T-cell (primary cell): ENCODE results near the gene UQCR11. TPM values are rescaled to one million over a fixed set of nuclear protein-coding genes. Genes with fewer than 3 reads are reported as not detected.

ENCODE experiments used
- ATAC-seq, 4 experiments: fragments of 200-7000 bp in 3 of 4; fragments of 150-1000 bp in 1 of 4; cut with Tn5 transposase; replicated peaks in 1 of 4; 1 replicate in 3 of 4; 2 replicates in 1 of 4; pipeline ENCODE4 v1.10.0; 2021; ENCODE audit warnings: moderate library complexity in 3 of 4, mild to moderate bottlenecking in 2 of 4, moderate number of reproducible peaks in 1 of 4
- CTCF ChIA-PET, 2 donors: fragments of 300-600 bp; sonication (Branson Sonifier 250); formaldehyde crosslinking; loops; one replicate each; lab custom pipeline; 2022; ENCODE audit warnings: antibody characterized with exemption in 2 of 2; lab: Charles Lee
- POLR2A ChIA-PET, 2 donors: fragments of 300-600 bp; sonication (Branson Sonifier 250); formaldehyde crosslinking; loops; one replicate each; lab custom pipeline; 2022; ENCODE audit warnings: antibody characterized with exemption in 2 of 2; lab: Charles Lee
- DNase-seq, 35 experiments: peaks; one replicate each; pipeline versions ENCODE4 v3.0.0 to v3.0.0-alpha.2; 2013 to 2023
- H3K27ac ChIP-seq: one replicate; pipeline ENCODE4 v1.5.1; 2013; ENCODE audit warnings: low read length
- H3K27me3 ChIP-seq, 2 experiments: replicated peaks in 1 of 2; 1 replicate in 1 of 2; 2 replicates in 1 of 2; pipeline versions ENCODE4 v1.6.1 to v1.7.0; 2013; ENCODE audit warnings: low read length in 1 of 2, mixed read lengths in 1 of 2; ENCODE audit not compliant: control insufficient read depth in 2 of 2, insufficient read depth in 2 of 2; ENCODE audit errors: extremely low read depth in 1 of 2
- H3K36me3 ChIP-seq, 2 donors: 1 replicate in 1 of 2; 2 replicates in 1 of 2; pipeline versions ENCODE4 v1.6.1 to v1.7.0; 2013; ENCODE audit warnings: low read length in 1 of 2; ENCODE audit not compliant: control insufficient read depth in 2 of 2, insufficient read depth in 1 of 2; ENCODE audit errors: extremely low read depth in 1 of 2
- H3K4me1 ChIP-seq, 2 experiments: 1 replicate in 1 of 2; 2 replicates in 1 of 2; pipeline versions ENCODE4 v1.6.1 to v1.7.0; 2013; ENCODE audit warnings: low read length in 2 of 2, mixed read lengths in 1 of 2; ENCODE audit not compliant: insufficient read depth in 2 of 2, control insufficient read depth in 1 of 2; ENCODE audit errors: extremely low read depth in 1 of 2
- H3K4me3 ChIP-seq, 2 donors: 1 replicate in 1 of 2; 2 replicates in 1 of 2; pipeline versions ENCODE4 v1.5.1 to v1.7.0; 2013; ENCODE audit warnings: mild to moderate bottlenecking in 2 of 2, low read length in 1 of 2, moderate library complexity in 1 of 2; ENCODE audit not compliant: control insufficient read depth in 1 of 2; ENCODE audit errors: extremely low read depth in 1 of 2
- H3K9me3 ChIP-seq: 2 replicates; pipeline ENCODE4 v1.7.0; 2013
- H3K27ac Mint-ChIP-seq, 2 donors: one replicate each; pipeline ENCODE4 v1.8.0; 2020 to 2021; ENCODE audit warnings: mild to moderate bottlenecking in 2 of 2, mixed read lengths in 2 of 2
- H3K27me3 Mint-ChIP-seq, 2 donors: one replicate each; pipeline ENCODE4 v1.8.0; 2021 to 2022; ENCODE audit warnings: mixed read lengths in 2 of 2
- H3K36me3 Mint-ChIP-seq: one replicate; pipeline ENCODE4 v1.8.0; 2021; ENCODE audit warnings: mixed read lengths
- H3K4me1 Mint-ChIP-seq, 3 donors: one replicate each; pipeline ENCODE4 v1.8.0; 2020 to 2022; ENCODE audit warnings: mixed read lengths in 3 of 3, mild to moderate bottlenecking in 1 of 3
- H3K4me3 Mint-ChIP-seq, 3 donors: one replicate each; pipeline ENCODE4 v1.8.0; 2020 to 2022; ENCODE audit warnings: mild to moderate bottlenecking in 3 of 3, mixed read lengths in 3 of 3, moderate library complexity in 3 of 3
- H3K9me3 Mint-ChIP-seq, 3 donors: one replicate each; pipeline ENCODE4 v1.8.0; 2020 to 2022; ENCODE audit warnings: mixed read lengths in 3 of 3
- WGBS: methylation state at CpG from one replicate; pipeline ENCODE4 v1.1.5; 2013; ENCODE audit warnings: missing lambda C conversion rate; ENCODE audit not compliant: insufficient coverage; 5-methylcytosine and 5-hydroxymethylcytosine counted together
- total RNA-seq, 35 experiments: library from RNA in 6 of 35; stranded (reverse) in 6 of 35; fragments of 120-200 nt in 1 of 35; gene quantifications; one replicate each; pipeline versions ENCODE4 v1.2.1 to v1.2.4 and lab custom pipeline; 2013 to 2026

The UQCR11 gene
- total RNA-seq, 5 donors from 2014 or later (not counting 1 experiment from before 2014, with no cell fraction given), result 127 to 168 (median 148) TPM

DNA sequence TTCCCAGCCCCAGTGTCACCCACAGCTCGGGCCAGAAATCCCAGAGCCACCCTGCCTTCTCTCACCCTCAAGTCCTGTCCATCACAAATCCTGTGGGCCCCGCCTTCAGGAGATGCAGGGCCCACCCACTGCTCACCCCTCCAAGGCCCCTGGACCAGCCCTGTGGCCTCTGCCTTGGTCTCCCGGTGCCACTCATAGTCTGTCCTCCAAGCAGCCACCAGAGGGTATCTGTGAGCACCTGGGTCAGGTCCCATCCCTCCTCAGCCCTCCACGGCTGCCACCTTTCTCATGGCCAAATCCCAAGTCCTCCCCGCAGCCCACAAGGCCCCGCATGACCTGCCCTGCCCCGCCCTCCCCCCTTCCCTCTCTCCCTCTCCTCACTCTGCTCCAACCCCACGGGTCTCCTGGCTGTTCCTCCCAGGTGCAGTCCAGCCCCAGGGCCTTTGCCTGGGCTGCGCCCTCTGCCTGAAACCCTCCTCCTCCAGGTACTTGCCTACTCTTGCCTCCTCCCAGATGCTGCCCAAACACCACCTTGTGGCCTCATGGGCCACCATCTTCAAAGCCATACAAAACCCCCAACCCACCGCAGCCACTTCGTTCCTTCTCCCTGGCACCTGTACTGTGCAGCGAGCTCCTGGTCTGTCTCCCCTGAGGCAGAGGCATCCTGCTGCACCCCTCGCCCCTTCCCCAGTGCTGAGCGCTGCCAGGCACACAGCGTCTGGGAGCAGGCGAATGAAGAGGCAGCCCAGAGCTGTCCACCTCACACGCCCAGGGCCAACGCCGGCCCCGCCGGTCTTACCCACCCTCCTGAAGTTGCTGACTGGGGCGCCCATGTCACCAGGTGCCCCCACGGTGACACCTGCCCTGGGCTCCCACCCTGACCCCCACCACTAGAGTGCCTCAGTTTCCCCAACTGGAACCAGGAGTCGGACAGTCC lies 13.2 kb upstream of the UQCR11 start:
- H3K27ac Mint-ChIP-seq, result peak overlapping the region; percentile 28 to 56
- peaks cover 3 to 12% of the 10 kb centered on the region in 2 experiments for H3K4me1 ChIP-seq
- no peaks in the 10 kb centered on the region for H3K9me3 ChIP-seq
- peak; percentile 53 to 69 (median 64) for ATAC-seq
- H3K4me3 ChIP-seq, result no peak overlapping the region
- peaks cover 19 to 21% (median 20%) of the 10 kb centered on the region in 3 donors for H3K4me1 Mint-ChIP-seq
- H3K36me3 ChIP-seq, result peaks cover 31 to 56% of the 10 kb centered on the region in 2 donors
- CTCF ChIA-PET, result no interaction called here
- WGBS, result 87% methylated on average over 24 of the region's 24 CpGs
- no peaks in the 10 kb centered on the region for H3K27me3 ChIP-seq
- POLR2A ChIA-PET, result no interaction called here
- H3K4me3 Mint-ChIP-seq, result no peak overlapping the region
- no peak overlapping the region for H3K27ac ChIP-seq
- H3K36me3 Mint-ChIP-seq, result peaks cover 29% of the 10 kb centered on the region
- no peaks in the 10 kb centered on the region for H3K9me3 Mint-ChIP-seq
- H3K27me3 Mint-ChIP-seq, result no peaks in the 10 kb centered on the region
- DNase-seq, result peak in 4 of 35 experiments; percentile 15 to 37 (median 19)

DNA sequence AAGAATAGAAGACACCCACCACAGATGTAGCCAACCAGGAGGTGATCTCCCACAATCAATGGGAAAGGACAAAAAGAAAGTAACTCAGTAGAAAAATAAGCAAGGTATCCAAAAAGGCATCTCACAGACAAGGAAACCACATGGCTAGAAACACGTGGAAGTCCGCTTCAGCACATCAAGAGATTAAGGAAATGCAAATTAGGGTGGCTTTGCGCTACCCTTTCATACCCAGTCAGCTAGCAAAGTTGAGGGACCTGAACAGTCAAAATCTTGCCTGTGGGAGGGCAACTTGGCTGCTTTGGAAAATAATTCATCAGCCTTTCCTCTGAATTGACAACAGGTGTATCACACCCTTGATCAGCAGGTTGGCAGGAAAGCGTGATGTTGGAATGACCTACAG lies 11.6 kb upstream of the UQCR11 start:
- Histone ChIP-seq H3K27ac (no peak overlapping the region), H3K36me3 (peaks cover 40 to 54% of the 10 kb centered on the region in 2 donors), H3K4me1 (peaks cover 3 to 17% of the 10 kb centered on the region in 2 experiments), H3K9me3 (no peaks in the 10 kb centered on the region), H3K27me3 (no peaks in the 10 kb centered on the region), H3K4me3 (no peak overlapping the region)
- DNase-seq (no peak), ATAC-seq (peak in 1 of 4 experiments; percentile 30)
- ChIA-PET CTCF (no interaction called here), POLR2A (no interaction called here)
- H3K9me3 Mint-ChIP-seq, result no peaks in the 10 kb centered on the region
- no peak overlapping the region for H3K4me3 Mint-ChIP-seq
- H3K27ac Mint-ChIP-seq, result peak overlapping the region; percentile 9 to 73
- 33% methylated on average over 3 of the region's 4 CpGs for WGBS
- no peaks in the 10 kb centered on the region for H3K27me3 Mint-ChIP-seq
- H3K4me1 Mint-ChIP-seq, result peaks cover 19 to 21% (median 20%) of the 10 kb centered on the region in 3 donors
- peaks cover 30% of the 10 kb centered on the region for H3K36me3 Mint-ChIP-seq

DNA sequence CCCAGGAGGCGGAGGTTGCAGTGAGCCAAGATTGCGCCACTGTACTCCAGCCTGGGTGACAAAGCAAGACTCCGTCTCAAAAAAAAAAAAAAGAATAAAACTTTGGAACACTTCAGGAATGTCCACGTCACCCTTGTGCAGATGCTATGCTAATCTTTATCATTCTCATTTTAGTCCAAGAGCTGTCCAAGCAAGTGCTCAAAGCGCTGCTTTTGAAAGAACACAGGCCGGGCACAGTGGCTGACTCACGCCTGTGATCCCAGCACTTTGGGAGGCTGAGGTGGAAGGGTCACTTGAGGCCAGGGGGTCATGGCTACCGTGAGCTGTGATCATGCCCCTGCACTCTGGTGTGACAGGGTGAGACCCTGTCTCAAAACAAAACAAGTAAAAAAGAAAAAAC lies 11.1 kb upstream of the UQCR11 start:
- Mint-ChIP-seq H3K9me3 (no peaks in the 10 kb centered on the region), H3K27me3 (no peaks in the 10 kb centered on the region), H3K27ac (peak overlapping the region; percentile 9 to 73), H3K4me3 (no peak overlapping the region), H3K4me1 (peaks cover 19 to 21% (median 20%) of the 10 kb centered on the region in 3 donors), H3K36me3 (peaks cover 31% of the 10 kb centered on the region)
- Histone ChIP-seq H3K27me3 (no peaks in the 10 kb centered on the region), H3K27ac (no peak overlapping the region), H3K9me3 (no peaks in the 10 kb centered on the region), H3K4me1 (peaks cover 3 to 21% of the 10 kb centered on the region in 2 experiments), H3K4me3 (no peak overlapping the region), H3K36me3 (peaks cover 40 to 54% of the 10 kb centered on the region in 2 donors)
- ATAC-seq, result no peak
- DNase-seq, result no peak
- ChIA-PET POLR2A (no interaction called here), CTCF (no interaction called here)
- 100% methylated on average over 1 of the region's 8 CpGs for WGBS

DNA sequence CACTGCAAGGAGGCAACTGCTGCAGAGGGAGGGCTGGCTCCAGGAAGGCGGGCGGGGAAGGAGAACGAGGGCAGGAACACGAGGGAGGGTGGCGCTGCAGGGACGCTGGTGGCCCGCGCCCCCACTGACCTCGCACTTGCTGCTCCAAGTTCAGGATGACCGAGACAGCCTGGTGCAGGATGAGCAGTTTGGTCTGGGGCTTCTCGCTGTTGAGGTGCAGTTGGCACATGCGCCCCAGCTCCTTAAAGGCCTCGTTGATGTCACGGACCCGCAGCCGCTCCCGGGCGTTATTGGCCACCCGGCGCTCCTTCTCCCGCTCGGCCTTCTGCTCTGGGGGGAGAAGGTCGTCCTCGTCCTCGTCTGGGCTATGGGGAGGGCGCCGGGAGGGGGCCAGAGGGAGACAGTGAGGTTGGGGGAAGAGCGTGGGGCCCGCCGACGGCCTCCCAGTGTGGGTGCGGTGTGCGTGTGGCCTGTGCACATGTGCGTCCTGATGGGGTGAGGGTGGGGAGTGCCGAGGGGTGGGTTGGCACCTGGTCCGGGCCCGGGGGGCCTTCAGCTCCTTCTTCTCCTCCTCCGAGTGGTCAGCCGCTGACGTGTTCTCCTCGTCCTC lies 10.0 kb upstream of the UQCR11 start:
- H3K27ac Mint-ChIP-seq, result no peak overlapping the region
- no peak overlapping the region for H3K27ac ChIP-seq
- WGBS, result 95% methylated on average over 36 of the region's 41 CpGs
- H3K36me3 Mint-ChIP-seq, result peaks cover 34% of the 10 kb centered on the region
- ChIA-PET CTCF (no interaction called here), POLR2A (no interaction called here)
- peaks cover 40 to 50% of the 10 kb centered on the region in 2 donors for H3K36me3 ChIP-seq
- ATAC-seq (no peak), DNase-seq (no peak)
- H3K9me3 ChIP-seq, result no peaks in the 10 kb centered on the region
- H3K4me3 Mint-ChIP-seq, result no peak overlapping the region
- no peaks in the 10 kb centered on the region for H3K27me3 ChIP-seq
- H3K9me3 Mint-ChIP-seq, result no peaks in the 10 kb centered on the region
- H3K4me1 Mint-ChIP-seq, result peaks cover 21 to 29% (median 26%) of the 10 kb centered on the region in 3 donors
- H3K4me1 ChIP-seq, result peaks cover 3 to 29% of the 10 kb centered on the region in 2 experiments
- no peak overlapping the region for H3K4me3 ChIP-seq
- no peaks in the 10 kb centered on the region for H3K27me3 Mint-ChIP-seq

DNA sequence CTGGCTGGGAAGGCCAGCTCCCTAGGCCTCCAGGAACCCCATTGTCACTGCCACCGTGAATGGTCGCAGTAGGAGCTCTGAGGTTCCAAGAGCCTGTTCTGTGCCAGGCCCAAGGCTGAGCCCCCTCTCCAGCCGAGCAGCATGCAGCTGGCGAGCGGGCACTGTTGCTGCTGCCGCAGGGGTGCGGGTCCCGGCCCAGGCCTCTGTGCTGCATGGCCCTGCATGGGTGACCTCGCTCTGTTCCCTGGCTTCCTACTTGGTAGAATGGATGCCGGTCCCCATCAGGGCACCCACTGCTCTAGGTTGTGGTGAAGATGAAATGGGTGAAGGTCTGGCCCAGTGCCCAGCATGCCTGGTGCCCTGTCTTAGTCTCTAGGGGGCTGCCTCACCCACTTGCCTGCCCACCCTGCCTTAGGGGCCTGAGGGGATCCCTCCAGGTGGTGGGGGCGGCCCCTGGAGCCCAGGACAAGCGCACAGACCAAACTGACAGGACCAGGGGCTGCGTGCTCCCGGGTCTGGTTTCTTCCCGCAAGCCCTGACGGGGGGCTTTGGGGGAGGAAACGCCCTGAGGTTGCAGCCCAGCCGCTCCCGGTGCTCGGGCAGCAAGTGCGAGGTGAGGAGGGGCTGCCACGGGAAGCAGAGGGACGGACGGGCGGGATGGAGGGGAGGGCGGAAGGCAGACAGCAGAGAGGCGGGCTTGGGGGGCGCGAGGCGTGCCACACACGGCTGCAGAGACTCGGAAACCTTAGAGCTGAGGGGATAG lies 8.7 kb upstream of the UQCR11 start:
- H3K9me3 Mint-ChIP-seq, result no peaks in the 10 kb centered on the region
- Histone ChIP-seq H3K9me3 (no peaks in the 10 kb centered on the region), H3K4me1 (peaks cover 10 to 41% of the 10 kb centered on the region in 2 experiments), H3K36me3 (peaks cover 40 to 44% of the 10 kb centered on the region in 2 donors), H3K27ac (no peak overlapping the region), H3K27me3 (no peaks in the 10 kb centered on the region), H3K4me3 (no peak overlapping the region)
- 97% methylated on average over 23 of the region's 32 CpGs for WGBS
- POLR2A ChIA-PET, result no interaction called here
- H3K4me1 Mint-ChIP-seq, result peaks cover 29 to 39% (median 34%) of the 10 kb centered on the region in 3 donors
- H3K27ac Mint-ChIP-seq, result no peak overlapping the region
- no peaks in the 10 kb centered on the region for H3K27me3 Mint-ChIP-seq
- CTCF ChIA-PET, result no interaction called here
- no peak for DNase-seq
- no peak for ATAC-seq
- H3K4me3 Mint-ChIP-seq, result no peak overlapping the region
- peaks cover 34% of the 10 kb centered on the region for H3K36me3 Mint-ChIP-seq

DNA sequence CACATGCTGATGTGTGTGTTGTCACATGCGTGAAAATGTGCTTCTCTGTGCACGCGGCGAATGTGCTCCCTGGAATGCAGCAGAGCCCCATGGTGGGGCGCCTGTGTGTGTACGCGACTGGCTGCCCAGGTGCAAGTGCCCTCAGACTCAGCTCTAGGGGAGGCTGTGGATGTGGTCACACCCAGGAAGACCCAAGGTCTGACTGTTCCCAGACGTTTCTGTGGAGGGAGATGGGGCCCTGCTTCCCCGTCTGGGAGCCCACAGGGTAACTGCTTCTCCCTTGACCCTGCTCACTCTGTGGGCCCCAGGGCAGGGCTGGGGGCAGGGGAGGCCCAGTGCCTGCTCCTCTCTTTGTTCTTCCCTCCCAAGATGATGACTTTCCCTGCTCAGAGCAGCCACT lies 7.9 kb upstream of the UQCR11 start:
- Mint-ChIP-seq H3K9me3 (no peaks in the 10 kb centered on the region), H3K36me3 (peaks cover 28% of the 10 kb centered on the region), H3K27ac (no peak overlapping the region), H3K4me3 (no peak overlapping the region), H3K27me3 (no peaks in the 10 kb centered on the region), H3K4me1 (peaks cover 31 to 42% (median 36%) of the 10 kb centered on the region in 3 donors)
- ATAC-seq (no peak), DNase-seq (no peak)
- ChIA-PET POLR2A (no interaction called here), CTCF (no interaction called here)
- no peaks in the 10 kb centered on the region for H3K9me3 ChIP-seq
- H3K27ac ChIP-seq, result no peak overlapping the region
- peaks cover 36 to 39% of the 10 kb centered on the region in 2 donors for H3K36me3 ChIP-seq
- H3K4me1 ChIP-seq, result peaks cover 15 to 48% of the 10 kb centered on the region in 2 experiments
- WGBS, result 65% methylated on average over 6 of the region's 9 CpGs
- H3K4me3 ChIP-seq, result no peak overlapping the region
- no peaks in the 10 kb centered on the region for H3K27me3 ChIP-seq
